ENCODE measurements around the gene PREP. TPM values are rescaled to one million over a fixed set of nuclear protein-coding genes. Genes with fewer than 3 reads are reported as not detected.

PREP gene
- polyA plus RNA-seq, 1 experiment: 16.4 TPM

GRCh38 chr6:105398859-105399258, 4.0 kb downstream of the PREP start:
- no peak for TF ChIP-seq CTCF (IDR thresholded peaks at IDR 0.05; ENCODE audit: low read depth, low read length)
- H3K27me3 ChIP-seq (ENCODE audit: control insufficient read depth, insufficient read depth, low read length): no peaks in the 10 kb centered on the region
- H3K27ac ChIP-seq (ENCODE audit: low read depth, low read length): no peak overlapping the region
- no peaks in the 10 kb centered on the region; the same call in 1 of the 2 replicates for H3K9me3 ChIP-seq (ENCODE audit: control insufficient read depth, insufficient read depth, low read length)
- DNase-seq (ENCODE audit: low read depth, low spot score): no peak
- ChIA-PET CTCF (interaction anchor here (0.7 to 2.6 kb wide), 2 partner anchors 311 to 451 kb away, joined by 3 to 13 read pairs; no protein-coding TSS in a partner anchor), POLR2A (no interaction called here)
- no peak overlapping the region for H3K4me3 ChIP-seq (ENCODE audit: low read depth, low read length)

- ChIA-PET POLR2A (no interaction called here), CTCF (interaction anchor here (2.4 kb wide), 1 partner anchor 310 kb away, joined by 13 read pairs; no protein-coding TSS in a partner anchor)
- Histone ChIP-seq H3K27ac (ENCODE audit: low read depth, low read length) (no peak overlapping the region), H3K9me3 (ENCODE audit: control insufficient read depth, insufficient read depth, low read length) (no peaks in the 10 kb centered on the region; the same call in 1 of the 2 replicates), H3K4me3 (ENCODE audit: low read depth, low read length) (no peak overlapping the region), H3K27me3 (ENCODE audit: control insufficient read depth, insufficient read depth, low read length) (no peaks in the 10 kb centered on the region)
- no peak for TF ChIP-seq CTCF (IDR thresholded peaks at IDR 0.05; ENCODE audit: low read depth, low read length)
- DNase-seq (ENCODE audit: low read depth, low spot score): no peak
These were observed 4.9 kb downstream of the PREP start for GRCh38 chr6:105397987-105398386.

GRCh38 chr6:105391705-105392104, 11.2 kb downstream of the PREP start:
- H3K9me3 ChIP-seq (ENCODE audit: control insufficient read depth, insufficient read depth, low read length): no peaks in the 10 kb centered on the region
- H3K27me3 ChIP-seq (ENCODE audit: control insufficient read depth, insufficient read depth, low read length): no peaks in the 10 kb centered on the region
- POLR2A ChIA-PET: no interaction called here
- DNase-seq (ENCODE audit: low read depth, low spot score): no peak
- TF ChIP-seq CTCF (IDR thresholded peaks at IDR 0.05; ENCODE audit: low read depth, low read length): no peak
- no peak overlapping the region for H3K4me3 ChIP-seq (ENCODE audit: low read depth, low read length)
- H3K27ac ChIP-seq (ENCODE audit: low read depth, low read length): no peak overlapping the region
- CTCF ChIA-PET: interaction anchor here (1.0 to 1.1 kb wide), 2 partner anchors 11 to 40 kb away, joined by 3 to 4 read pairs; partner anchors contain the start of gene PREP

DNA sequence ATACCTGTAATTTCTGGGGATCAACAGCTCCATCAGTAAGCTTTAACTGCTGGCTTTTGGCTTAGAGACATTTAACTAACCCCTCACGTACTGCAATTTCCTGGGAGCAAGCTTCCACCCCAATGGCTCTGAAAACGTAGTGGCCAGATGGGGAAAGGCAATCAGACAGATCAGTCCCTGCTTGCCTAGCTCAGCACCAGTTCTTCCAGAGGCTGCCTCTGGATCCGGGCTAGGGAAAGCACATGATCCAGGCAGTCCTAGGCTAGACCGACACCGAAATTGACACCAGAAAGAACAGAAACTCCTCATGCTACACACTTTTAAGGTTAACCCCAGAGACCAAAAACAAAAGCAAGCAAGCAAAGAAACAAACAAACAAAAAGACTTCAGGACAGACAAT, 13.3 kb downstream of the PREP start:
- no peak for DNase-seq (ENCODE audit: low read depth, low spot score)
- Histone ChIP-seq H3K9me3 (ENCODE audit: control insufficient read depth, insufficient read depth, low read length) (no peaks in the 10 kb centered on the region), H3K4me3 (ENCODE audit: low read depth, low read length) (no peak overlapping the region), H3K27me3 (ENCODE audit: control insufficient read depth, insufficient read depth, low read length) (no peaks in the 10 kb centered on the region), H3K27ac (ENCODE audit: low read depth, low read length) (no peak overlapping the region)
- POLR2A ChIA-PET: no interaction called here
- TF ChIP-seq CTCF (IDR thresholded peaks at IDR 0.05; ENCODE audit: low read depth, low read length): no peak
- CTCF ChIA-PET: interaction anchor here (1.4 to 1.7 kb wide), 2 partner anchors 13 to 302 kb away, joined by 6 to 8 read pairs; partner anchors contain the start of gene PREP

DNA sequence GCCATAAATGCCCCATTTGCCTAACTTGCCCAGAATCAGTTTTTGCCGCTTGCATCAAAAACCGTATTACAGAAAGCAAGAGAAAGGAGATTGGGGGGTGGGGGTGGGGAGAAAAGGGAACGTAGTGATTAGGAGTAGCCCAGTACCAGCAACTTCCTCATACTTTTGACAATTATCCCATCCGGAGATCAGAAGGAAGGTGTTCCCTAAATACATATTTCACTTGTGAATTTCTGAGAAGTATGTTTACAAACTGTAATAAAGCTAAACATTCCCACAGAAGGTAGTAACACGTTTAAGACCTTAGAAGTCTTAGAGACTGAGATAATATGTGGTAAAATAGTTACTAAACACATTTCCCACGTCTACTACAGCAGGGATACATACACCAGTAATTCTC, 14.5 kb downstream of the PREP start:
- Histone ChIP-seq H3K27me3 (ENCODE audit: control insufficient read depth, insufficient read depth, low read length) (no peaks in the 10 kb centered on the region), H3K9me3 (ENCODE audit: control insufficient read depth, insufficient read depth, low read length) (no peaks in the 10 kb centered on the region), H3K27ac (ENCODE audit: low read depth, low read length) (no peak overlapping the region), H3K4me3 (ENCODE audit: low read depth, low read length) (no peak overlapping the region)
- ChIA-PET POLR2A (no interaction called here), CTCF (interaction anchor here (1.2 to 1.7 kb wide), 3 partner anchors 15 to 301 kb away, joined by 3 to 8 read pairs (median 6); partner anchors contain the start of gene PREP)
- no peak for TF ChIP-seq CTCF (IDR thresholded peaks at IDR 0.05; ENCODE audit: low read depth, low read length)
- no peak for DNase-seq (ENCODE audit: low read depth, low spot score)
